DMS114 treated with DMSO at 0.1 percent for 48 hours (cell line): Measurements from ENCODE around the gene AFTPH.
A peak's percentile ranks its signal among the peaks of the same experiment; 100 is the strongest.

ENCODE experiments used
- DNase-seq: peaks from one replicate; lab custom pipeline; 2025; ENCODE audit not compliant: unreplicated experiment; lab: John Stamatoyannopoulos, UW

AFTPH gene

DNA sequence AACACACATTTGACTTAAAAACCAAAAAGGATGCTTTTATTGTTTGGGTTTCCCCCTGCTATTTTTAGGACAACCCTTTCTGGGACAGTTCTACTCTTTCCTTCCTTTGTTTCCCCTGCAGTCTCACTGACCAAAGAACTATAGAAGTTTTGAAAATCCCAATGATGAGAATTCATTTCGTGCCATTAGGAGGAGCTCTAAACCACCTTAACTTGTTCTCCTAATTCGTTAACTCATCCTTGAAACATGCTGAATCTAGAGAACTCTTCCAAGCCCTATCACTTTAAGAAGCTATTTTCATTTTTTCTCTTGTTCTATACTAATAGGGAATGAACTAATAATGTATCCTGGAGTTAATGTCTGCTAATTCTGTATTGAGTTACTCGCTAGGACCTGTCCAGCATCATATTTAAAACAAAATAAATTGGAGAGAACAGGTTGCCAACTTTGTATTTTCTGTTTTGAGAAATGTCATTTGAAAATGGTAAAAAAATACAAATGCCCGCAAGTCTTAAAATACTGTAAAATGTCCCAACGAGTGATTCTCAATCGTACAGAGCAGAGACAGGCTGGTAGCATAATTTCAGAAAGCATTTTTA, 62.9 kb downstream of the AFTPH start:
- peak; percentile 46 for DNase-seq

DNA sequence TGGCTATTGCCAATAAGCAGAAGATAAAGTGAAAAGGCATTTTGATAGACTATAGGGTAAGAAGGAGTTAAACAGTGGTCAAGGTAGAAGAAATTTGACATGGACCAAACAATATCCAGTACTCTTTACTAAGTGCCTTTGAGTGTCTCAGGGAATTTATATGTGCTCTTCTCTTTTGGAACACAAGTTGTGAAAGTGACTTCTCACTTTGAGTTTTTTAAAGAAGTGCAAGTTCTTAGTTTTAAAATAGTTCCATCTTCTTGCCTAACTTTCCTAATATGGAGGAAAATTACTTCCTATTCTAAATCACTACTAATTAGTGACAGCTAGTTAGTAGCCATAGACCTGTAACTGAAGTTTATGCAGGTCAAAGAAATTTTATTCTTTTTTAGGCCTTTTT, 63.4 kb downstream of the AFTPH start:
- DNase-seq, result no peak

DNA sequence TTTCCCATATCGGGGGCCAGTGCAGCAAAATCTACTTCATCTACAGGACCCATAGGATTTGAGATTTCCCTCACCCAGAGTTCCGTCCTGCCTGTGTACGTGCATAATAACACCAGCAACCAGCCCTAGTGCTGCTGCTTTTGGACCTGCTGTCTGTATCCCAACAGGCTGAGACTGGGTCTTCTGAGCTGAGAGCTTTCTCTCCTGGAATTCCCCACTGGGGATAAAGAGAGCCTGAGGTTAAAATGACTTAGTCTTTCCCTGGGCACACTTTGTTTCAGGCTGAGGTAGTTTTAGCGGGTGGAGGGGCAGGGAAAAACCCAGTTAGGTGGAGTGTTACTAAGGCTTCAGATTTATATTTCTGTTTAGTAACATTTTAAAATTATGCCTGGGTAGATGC, 67.1 kb downstream of the AFTPH start:
- DNase-seq, result no peak

DNA sequence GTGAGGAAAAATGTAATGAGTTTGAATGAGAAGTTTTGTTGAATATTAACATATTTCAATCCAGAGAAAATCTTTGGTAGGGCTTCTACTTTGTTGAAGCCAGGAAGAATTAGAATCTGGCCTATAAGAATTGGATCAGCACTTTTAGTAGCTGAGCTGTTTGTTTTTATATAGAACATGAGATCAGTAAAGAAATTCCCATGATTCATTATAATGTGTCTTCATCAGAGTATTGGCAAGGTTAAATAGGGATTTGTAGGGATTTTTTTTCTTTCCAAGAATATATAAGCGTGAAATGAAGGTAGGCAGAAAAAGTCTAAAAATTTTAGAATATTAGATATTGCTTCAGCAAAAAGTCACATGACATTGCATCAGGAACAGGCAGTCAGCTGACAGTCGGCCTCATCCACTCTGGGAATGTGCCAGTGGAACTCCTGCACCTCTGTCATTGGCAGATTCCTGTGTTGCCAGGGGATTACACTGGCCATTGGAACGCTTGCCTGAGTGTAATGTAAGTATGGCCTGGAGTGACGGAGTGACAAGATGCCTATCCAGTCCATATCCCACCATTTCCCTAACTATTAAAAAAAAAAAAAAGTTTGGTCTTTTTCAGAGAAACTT, 69.0 kb downstream of the AFTPH start:
- no peak for DNase-seq

DNA sequence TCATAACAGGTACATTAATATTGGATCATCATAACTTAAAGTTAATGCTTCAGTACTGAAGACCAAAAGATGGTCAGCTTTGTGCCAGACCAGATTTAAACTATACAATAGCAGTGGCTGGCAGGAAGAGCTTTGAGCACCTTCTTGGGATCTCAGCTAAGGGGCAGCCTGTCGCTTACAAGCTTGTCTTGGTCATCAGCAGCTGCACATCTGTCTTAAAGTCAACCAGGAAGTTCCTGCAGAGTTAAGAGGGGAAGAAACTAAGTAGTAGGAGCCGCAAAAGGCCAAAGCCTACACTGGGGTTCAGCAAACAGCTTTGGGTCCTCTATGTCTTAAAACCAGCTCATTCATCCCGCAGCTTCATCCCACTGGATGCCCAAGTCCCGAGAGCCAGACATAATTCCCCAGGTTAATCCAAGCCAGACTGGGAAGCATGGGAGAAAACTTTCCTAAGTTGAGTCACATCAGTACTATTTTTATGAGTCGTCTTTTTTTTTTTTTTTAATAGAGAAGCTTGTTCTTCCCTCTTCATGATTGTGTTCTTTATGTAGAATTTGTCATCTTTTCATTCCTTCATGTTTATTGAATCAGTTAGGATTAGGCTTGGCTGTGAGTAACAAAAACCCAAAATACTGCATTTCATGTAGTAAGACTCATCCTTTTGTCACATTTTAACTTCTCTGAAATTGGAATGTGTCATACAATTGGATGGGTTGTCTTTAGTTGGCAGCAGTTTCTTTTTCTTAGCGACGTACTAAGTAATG, 70.3 kb downstream of the AFTPH start:
- DNase-seq, result no peak

DNA sequence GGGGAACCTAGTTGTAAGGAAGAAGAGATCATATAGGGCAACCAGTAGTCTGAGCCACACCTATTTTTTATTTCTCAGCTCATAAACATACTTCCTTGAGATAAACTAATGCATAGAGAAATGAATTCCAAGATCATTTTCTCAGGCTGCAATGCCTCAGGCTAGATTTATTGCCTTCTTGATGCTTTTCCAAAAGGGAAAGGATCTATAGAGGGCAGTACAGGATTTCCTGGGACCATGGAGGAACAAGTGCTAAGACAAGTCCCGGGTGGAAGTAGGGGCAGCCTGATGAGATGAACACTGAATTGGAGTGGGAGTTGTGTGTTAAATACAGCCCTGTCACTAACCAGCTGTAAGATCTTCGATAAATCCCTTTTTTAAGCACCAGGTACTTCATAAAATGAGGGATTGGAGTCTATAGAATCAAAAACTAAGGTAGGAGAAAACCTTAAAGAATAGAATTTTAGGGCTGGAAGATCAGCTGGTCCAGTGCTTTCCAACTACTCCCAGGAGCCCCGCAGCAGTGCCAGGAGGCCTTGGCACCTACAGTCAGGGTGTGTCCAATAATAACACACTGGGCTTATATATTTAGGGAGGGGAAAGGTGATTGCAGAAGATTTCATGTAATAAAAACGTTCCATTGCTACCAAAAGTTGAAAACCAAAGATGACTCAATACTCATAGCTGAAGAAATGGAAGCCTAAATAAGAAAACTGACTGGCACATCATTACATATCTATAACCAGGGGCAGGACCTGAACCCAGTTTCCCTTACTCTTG, 71.5 kb downstream of the AFTPH start:
- DNase-seq, result peak; percentile 14

DNA sequence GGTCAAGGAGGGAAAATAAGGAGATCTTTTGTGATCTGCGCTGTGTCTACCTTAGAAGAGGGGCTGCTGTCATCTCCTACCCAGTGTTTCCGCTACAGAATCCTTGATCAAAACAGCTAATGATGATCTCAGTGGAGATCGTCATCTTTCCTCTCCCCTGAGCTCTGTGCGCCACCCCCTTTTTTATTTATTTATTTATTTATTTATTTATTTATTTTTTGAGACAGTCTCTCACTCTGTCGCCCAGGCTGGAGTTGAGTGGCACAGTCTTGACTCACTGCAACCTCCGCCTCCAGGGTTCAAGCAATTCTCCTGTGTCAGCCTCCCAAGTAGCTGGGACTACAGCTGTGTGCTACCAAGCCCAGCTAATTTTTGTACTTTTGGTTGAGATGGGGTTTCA, 74.1 kb downstream of the AFTPH start:
- no peak for DNase-seq

DNA sequence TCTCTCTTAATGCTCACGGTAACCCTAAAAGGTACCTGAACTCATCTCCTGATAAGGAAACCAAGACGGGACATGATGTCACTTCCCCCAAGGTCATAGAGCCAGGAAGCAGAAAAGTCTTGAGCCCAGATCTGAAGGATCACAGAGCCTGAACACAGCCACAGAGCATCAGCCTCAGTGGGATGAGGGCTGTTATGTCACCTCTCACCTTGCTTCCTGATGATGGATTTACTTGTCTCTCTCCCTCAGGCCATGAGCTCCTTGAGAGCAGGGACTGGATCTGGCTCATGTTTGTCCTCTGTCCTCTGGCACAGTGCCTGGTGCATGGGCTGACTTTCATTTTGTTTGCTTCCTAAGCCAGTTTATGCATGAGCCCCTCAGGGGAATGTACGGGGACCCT, 75.3 kb downstream of the AFTPH start:
- DNase-seq, result no peak

DNA sequence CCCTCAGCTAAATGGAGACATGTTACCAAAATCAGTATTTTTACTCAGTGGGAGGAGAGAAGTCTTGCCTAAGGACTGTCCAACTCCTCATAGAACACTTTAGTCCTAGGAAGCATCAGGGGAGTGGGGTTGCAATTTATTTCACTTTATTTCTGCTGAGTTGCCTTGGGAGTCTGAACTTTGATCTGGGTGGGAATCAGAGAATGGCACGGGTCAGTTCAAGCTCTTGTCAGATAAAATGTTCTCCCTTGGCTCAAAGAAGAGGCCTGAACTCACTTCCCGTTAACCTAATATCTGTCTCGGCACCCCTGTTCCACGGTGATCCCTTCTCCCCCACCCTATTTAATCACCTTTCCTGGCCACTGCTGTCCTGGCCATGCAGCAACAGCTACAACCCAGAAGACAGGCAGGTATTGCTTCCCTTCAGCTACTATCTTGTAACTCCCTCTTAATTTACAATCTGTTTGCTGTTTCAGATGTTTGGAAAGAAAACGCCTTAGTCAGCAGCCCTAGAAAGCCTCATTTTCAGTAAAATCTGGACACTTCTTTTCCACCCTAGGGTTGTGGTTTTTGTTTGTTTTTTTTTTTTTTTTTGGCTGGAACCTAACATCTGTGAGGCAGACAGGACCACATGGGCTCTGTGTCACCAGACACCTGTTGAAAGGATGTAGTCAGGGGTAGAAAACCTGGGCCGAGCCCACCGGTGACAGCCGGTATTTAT, 77.1 kb downstream of the AFTPH start:
- DNase-seq, result no peak

DNA sequence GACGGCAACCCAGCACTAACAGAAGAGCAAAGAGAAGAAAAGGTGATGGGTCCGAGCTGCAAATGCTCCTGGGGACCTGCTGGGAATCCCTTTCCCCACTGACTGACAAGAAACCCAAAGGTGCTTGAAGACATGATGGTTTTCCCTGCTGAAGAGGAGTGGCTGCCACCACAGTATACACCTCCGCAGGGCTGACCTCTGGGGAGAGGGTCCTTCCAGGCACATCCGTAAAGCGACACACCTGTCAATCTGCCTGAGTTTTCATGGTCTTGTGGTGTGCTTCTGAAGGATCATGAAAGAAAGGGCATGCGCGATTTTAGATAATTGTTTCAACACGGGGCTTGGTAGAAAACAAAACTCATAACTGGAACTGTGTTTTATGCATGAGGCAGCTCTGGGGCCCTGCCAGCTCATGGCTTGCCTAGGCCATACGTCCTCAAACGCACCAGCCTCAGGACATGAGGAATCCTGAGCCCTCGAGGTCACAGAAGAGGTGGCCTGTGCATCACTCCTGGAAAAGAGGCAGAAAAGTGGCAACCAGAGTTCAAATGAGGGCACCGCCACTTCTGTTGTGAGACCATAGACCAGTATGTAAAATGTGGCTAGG, 77.8 kb downstream of the AFTPH start:
- no peak for DNase-seq

DNA sequence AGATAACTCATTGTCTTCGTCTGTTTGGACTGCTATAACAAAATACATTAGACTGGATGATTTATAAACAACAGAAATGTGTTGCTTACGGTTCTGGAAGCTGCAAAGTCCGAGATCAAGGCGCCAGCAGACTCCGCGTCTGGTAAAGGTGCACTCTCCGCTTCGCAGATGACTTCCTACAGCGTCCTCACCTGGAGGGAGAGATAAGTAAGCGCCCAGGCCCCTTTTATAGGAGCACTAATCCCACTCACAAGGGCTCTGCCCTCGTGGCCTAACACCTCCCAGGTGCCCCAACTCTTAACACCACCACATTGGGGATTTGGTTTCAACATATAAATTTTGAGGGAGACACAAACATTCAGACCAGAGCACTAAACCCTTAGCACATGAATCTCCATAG, 78.3 kb downstream of the AFTPH start:
- no peak for DNase-seq

DNA sequence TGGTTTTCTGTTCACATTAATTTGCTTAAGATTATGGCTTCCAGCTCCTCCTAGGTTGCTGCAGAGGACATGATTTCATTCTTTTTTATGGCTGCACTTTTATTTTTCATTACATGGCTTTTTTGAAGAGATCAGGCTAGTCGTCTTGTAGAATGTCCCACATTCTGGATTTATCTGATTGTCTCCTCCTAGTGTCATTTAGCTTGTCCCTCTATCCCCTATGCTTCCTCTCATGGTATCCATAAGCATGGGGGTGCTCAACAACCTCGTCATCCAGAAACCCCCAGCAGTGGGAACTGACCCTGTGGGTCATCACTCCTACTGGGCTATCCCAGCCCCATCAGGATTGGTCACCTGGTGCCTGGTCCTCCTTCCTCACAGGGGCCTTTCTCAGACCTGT, 80.0 kb downstream of the AFTPH start:
- no peak for DNase-seq

DNA sequence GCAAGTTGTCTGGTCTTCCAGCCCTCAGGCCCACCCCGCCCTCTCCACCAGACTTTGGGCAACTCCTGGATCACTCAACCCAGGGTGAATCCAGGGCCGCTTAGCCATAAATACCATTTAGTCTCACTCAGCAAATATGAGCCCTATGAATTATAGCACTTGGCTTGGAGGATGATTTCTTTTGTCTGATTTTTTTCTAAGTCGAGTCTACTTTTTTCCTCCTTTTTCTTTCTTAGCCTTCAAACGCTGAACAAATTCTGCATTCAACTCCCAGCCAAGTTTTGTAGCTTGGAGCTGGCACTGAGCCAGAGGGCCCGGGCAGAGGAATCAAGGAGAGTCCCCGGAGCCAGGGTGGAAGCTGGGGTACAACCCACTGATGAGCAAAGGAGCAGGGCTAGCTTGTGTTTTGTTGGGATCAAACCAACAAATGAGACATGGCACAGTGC, 80.9 kb downstream of the AFTPH start:
- no peak for DNase-seq

DNA sequence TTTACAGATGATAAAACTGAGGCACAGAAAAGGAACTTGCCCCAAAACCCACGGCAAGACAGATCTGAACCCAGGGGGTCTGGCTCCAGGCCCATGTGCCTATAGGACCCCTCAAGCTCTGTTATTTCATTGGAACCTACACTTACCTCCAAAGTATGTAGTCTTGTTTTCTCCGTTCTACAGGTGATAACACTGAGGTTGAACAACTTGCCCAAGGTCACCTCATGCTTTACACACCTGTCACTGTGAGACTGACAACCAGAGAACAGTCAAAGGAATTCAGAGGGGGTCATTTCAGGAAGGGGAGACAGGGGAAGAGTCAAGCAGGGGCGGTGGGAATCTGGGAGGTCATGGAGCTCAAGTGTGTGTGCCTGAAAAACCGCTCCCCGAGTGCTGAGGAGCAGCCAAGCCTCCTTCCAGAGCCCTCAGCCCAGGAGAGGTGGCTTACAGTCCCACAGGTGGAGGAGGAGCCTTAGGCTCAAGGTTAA, 81.9 kb downstream of the AFTPH start:
- DNase-seq, result no peak

DNA sequence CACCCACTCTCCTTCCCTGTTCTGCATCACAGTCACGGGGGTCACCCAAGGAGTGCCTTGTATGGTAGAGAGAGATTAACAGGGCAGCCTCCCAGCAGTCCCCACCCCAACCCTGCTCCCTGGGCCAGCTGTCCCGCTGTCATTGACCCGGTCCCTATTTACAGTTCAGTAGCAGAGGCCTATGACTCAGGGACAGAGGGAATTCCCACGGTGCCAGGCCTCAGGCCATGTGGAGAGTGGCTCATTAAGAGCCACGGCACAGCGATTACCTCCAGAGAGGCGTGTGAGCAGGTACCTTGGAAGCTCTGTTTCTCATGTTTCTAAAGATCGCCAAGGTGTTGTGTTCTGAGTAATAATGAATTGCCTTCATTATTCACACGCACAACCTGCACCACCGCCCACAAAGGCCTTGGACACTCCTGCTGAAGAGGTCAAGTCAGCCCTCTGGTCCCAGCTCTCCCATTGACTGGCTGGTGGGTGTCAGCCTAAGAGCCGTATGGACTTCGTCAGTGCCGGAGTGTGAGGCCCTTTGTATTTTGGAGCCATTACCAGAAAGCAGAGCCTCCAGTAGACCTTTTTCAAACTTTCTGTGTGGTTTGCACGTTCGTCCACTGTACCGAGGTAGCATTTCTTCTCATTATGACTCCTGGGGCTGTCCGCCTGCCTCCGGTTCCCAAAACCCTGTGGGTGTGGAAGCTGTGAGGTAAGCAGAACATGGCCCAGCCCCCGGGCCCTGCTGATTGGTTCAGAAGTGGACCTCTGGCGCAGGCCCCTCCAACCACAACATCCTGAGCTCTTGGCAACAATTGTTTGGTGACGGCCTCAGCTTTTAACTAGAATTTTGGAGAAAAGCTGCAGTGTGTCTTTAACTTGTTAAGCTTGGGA, 82.6 kb downstream of the AFTPH start:
- DNase-seq, result no peak

DNA sequence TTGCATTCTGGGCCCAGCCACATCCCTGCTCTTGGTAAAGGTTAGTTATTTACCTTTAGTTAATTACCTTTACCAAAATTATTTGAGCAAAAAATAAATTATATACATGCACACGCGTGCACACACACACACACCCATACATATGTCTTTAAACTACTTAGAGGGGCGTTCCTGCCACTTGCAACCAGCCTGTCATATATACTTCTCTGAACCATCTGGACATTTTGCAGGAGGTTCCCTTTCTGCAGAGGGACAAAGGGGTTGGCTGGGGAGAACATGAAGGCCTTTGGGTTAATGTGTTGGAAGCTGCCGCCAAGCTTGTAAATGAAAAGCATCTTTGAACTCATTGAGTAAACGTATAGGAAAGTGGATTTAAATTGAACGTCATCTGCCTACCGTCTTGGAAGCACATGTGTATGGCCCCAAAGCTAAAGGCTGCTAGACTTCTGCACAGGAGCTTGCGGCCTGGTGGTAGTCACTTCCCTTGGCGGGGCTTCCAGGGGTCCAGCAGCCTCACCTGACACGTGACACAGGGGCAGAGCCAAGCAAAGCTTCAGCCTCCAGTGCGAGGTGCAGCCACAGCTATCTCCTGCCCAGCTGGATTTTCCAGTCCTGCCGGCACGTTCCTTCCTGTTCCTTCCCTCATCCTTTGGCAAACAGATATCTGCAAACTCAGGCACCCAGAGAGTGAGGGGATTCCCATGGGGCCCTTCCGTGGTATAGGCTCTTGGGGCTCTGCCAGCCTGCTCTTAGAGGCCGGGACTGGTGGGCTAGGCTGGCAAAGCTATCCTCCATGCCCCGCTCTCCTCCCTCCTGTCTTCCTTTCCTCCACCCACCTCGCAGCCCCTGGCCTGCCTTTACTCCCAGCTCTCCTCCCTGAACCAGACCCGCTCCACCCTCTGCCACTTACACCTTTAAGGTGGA, 83.5 kb downstream of the AFTPH start:
- DNase-seq, result no peak

DNA sequence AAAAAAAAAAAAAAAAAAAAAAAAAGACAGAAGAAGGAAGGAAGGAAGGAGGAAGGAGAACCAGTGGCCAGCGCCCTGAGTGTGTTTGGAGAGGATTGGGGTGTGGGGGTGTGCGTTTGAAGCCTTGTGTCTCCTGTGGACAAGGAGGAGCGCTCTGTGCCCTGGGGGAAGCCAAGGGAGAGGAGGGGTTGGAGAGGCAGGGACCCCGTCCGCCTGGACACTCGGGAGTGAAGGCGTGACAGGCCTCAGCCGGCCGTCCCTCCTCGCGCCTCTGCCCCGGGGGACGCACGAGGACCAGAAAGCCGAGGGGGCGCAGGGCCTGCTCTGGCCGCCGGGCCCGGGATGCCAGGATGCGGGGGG, 84.7 kb downstream of the AFTPH start:
- DNase-seq, result no peak

DNA sequence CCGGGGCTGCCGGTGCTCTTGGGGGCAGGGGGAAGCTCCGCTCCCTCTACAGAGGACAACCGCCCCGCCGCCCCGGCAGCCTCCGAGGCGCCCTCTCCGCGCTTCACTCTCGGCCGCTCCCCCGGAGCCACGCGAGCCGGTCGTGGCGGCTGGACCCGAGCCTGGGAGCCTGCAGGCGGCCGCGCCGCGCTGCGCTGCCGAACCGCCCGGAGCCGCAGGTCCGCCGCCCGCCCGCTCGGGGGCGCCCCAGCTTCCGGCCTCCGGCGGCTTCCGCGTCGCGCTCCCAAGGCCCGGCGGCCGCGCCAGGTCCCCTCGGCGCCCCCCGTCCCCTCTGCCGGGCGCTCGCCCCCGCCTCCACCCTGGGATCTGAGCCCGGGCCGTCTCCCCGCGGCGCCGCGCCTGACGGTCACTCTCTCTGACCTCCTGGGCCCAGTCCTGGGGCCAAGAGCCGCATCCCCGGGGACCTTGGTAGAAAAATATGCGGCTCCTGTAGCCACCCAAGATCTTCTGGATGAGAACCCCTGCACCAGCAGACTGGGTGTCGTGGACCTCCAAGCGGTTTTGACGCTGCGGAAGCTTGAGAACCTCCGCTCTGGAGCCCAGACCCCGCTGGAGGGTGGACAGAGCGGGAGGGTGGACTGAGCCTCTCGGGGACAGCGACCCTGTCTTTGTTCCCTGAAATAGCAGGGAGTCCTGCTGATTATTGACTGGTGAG, 85.3 kb downstream of the AFTPH start:
- peak; percentile 12 for DNase-seq
